Omental fat pad (tissue), 4 donors: Measurements from ENCODE around the gene SLC43A2. TPM values are rescaled to one million over a fixed set of nuclear protein-coding genes. Genes with fewer than 3 reads are reported as not detected.

Experiments
- ATAC-seq: fragments of 150-250 bp; one replicate; pipeline ENCODE4 v1.9.1; 2016; ENCODE audit warnings: mild to moderate bottlenecking, moderate library complexity; ENCODE audit not compliant: low FRiP score
- DNase-seq: peaks from one replicate; pipeline ENCODE4 v3.0.0-alpha.2; 2019; ENCODE audit warnings: low spot score
- CTCF ChIP-seq, 3 donors: fragments of 450-650 bp; IDR thresholded peaks; one replicate each; pipeline ENCODE4 v1.5.1; 2016 to 2017; ENCODE audit warnings: antibody characterized with exemption in 3 of 3, mild to moderate bottlenecking in 3 of 3, moderate library complexity in 2 of 3
- total RNA-seq, 4 donors: library from RNA; depleted of rRNA; stranded (reverse); fragments of >200 nt; gene quantifications; one replicate each; pipeline ENCODE4 v1.1.0, GENCODE V29; 2016

The SLC43A2 gene
- total RNA-seq, 4 donors from 2014 or later: 21.0 to 39.9 (median 23.1) TPM

DNA sequence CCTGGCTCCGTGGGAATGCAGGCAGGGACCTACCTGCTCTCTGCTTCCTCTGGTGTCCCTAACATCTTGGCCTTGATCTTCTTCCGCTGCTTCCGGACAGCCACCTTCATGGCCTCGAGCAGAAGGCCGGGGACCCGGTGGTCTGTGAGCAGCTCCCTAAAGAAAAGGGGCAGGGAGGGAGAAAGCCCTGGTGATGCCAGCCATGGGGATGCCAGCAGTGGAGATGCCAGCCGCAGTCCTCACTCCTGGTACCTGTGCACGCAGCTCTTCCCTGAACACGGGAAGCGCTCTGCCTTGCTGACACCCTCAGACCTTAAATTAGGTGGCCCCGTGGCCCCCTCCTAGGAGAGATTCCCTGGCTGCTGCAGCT, 19.2 kb upstream of the SLC43A2 start:
- no peak for TF ChIP-seq CTCF (IDR thresholded peaks at IDR 0.05)
- DNase-seq: no peak
- no peak for ATAC-seq

DNA sequence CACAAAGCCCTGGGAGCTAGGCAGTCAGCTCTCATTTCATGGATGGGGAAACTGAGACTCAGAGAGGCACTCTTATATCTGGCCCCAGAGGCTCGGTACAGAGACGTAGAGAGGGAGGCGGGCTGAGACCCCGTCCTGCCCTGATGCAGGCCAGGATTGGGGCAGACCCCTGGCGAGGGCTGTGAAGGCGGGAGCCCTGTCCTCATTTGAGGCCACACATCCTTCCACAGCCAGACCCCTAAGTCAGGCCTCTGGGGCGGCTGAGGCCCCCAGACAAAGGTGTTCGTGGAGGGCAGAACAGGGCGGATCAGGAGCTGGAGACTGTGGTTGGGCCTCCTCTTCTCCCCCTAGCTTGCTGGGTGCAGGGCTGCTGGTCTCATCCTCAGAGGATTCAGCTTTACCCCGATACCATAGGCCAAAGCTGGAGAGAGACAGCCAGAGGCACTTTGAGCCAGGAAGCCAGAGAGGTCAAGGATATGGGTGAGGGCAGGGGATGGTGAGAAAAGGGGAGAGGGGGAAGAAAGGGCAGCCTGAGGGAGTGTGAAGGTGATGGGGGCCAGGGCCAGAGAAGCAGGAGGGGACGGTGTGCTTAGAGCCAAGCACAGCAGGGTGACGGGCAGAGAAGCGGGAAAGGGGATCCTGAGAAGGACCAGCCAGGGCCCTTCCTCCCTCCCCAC, 17.7 kb upstream of the SLC43A2 start:
- ATAC-seq (no peak), DNase-seq (no peak)
- no peak for TF ChIP-seq CTCF (IDR thresholded peaks at IDR 0.05)

- no peak for DNase-seq
These were observed 16.9 kb upstream of the SLC43A2 start, which contains the start of gene SCARF1 for GRCh38 chr17:1645207-1646171. Gene SCARF1 (minus strand): TSS chr17:1645732. CDS start chr17:1645697, 35 bp downstream.

DNA sequence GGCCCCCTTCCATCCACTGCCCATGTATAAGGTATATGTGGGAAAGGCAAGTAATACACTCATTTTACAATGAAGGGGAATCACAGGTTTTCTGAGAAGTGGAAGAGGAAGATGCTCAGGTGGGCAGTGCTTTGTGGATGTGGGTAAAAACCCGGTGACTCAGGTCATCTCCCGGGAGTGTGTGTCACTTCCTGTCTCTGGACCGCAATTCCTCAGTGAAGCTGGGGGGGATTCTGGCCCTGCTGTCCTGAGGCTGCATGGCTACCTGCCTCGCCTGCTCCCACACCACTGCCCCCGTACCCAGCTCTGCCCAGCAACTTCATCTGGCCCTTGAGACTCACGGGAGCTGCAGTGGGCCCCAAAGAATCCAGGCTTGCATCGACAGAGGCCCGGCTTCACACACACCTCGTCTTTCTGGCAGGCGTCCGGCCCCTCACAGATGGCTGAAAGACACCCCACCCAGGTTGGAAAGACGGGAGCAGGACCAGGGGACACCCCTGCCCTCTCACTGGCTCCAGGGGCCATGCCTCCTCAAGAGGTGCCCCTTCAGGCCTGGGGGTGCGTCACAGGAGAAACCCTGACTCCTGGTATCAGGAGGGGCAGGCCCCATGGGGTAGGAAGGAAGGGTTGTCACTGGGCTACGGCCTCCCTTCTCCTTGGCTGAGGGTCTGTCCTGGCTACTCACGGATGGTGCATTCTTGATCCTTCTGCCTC, 16.0 kb upstream of the SLC43A2 start:
- DNase-seq (no peak), ATAC-seq (no peak)
- TF ChIP-seq CTCF (IDR thresholded peaks at IDR 0.05): no peak

More at GRCh38 chr17:1645207-1646171, 16.9 kb upstream of the SLC43A2 start, which contains the start of gene SCARF1:
- no peak for ATAC-seq
- no peak for TF ChIP-seq CTCF (IDR thresholded peaks at IDR 0.05)

DNA sequence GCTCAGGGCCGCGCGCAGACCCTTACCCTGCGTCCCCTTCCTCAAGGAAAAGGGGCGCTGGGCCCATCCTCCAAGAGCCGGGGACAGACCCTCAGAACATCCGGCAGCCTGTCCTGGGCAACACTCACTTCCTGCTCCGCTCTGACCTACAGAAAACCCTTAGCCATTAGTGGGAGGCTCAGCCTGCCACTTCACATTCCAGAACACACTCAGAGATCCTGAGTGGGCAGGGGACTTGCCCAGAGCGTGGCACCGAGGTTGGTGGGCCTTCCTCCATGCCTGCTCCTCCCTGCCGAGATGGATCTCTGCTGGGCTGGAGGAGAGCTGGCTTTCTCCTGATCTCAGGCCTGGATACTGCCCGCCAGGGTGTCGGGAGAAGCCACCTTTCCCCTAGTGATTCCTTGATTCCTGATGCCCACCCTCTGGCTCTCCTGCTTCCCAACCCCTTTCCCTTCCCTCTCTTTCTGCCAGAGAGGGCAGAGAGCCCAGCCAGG, 15.4 kb upstream of the SLC43A2 start:
- TF ChIP-seq CTCF (IDR thresholded peaks at IDR 0.05): no peak
- DNase-seq: no peak
- no peak for ATAC-seq

DNA sequence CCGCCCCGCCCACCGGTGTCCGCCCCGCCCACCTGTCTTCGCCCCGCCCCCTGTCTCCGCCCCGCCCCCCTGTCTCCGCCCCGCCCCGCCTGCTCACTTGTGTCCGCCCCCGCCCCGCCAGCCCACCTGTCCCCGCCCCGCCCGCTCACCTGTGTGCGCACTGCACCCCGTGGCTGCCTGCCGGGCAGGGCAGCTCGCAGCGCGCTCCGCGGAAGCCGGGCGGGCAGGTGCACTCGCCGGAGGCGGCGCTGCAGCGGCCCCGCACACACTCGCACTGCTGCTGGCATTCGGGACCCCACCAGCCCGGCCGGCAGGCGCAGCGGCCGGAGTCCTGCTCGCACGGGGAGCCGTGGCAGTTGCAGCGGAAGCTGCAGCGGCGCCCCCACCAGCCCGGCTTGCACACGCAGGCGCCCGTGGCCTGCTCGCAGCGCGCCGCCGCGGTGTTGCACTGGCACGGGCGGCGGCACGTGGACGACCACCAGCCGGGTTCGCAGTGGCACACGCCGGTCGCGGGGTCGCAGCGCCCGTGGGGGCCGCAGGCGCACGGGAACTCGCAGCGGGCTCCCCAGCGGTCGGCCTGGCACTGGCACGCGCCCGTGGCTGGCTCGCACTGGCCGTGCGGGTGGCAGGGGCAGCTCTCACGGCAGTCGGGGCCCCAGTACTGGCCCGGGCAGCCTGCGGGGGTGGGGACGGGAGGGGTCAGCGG, 14.8 kb upstream of the SLC43A2 start:
- no peak for TF ChIP-seq CTCF (IDR thresholded peaks at IDR 0.05)
- ATAC-seq (no peak), DNase-seq (no peak)
